GM19467 (cell line): Measurements from ENCODE around the gene MARS1.
A peak's percentile ranks its signal among the peaks of the same experiment; 100 is the strongest.

ENCODE experiments used
- ATAC-seq: cut with Tn5 transposase; IDR thresholded peaks from one replicate; pipeline ENCODE4 v1.9.1; 2021; ENCODE audit warnings: mild to moderate bottlenecking, moderate library complexity; ENCODE audit not compliant: unreplicated experiment

MARS1 gene

GRCh38 chr12:57456737-57457490 lies 31.0 kb upstream of the MARS1 start:
- ATAC-seq, result no peak

- no peak for ATAC-seq
Observed at GRCh38 chr12:57458665-57459054, 29.2 kb upstream of the MARS1 start.

- peak; percentile 45 for ATAC-seq
Observed at GRCh38 chr12:57459055-57459749, 28.7 kb upstream of the MARS1 start.

- ATAC-seq, result no peak
Observed at GRCh38 chr12:57459750-57460467, 28.0 kb upstream of the MARS1 start, which contains the start of gene GLI1. TSS of gene GLI1 (plus strand) at chr12:57459785. CDS start at chr12:57463692, 3,907 bp downstream.

- ATAC-seq, result no peak
Observed at GRCh38 chr12:57460468-57460784, 27.4 kb upstream of the MARS1 start.

- ATAC-seq, result no peak
Observed at GRCh38 chr12:57460841-57461275, 27.0 kb upstream of the MARS1 start.

GRCh38 chr12:57461276-57461916 lies 26.5 kb upstream of the MARS1 start:
- ATAC-seq, result no peak

- no peak for ATAC-seq
Observed at GRCh38 chr12:57461917-57462250, 26.0 kb upstream of the MARS1 start.

- peak; percentile 53 for ATAC-seq
Observed at GRCh38 chr12:57462251-57462911, 25.5 kb upstream of the MARS1 start.

GRCh38 chr12:57462912-57463253 lies 25.0 kb upstream of the MARS1 start:
- no peak for ATAC-seq

GRCh38 chr12:57464569-57464968 lies 23.3 kb upstream of the MARS1 start:
- ATAC-seq, result no peak

GRCh38 chr12:57465030-57465746 lies 22.7 kb upstream of the MARS1 start:
- ATAC-seq, result no peak

GRCh38 chr12:57465747-57466505 lies 21.9 kb upstream of the MARS1 start:
- no peak for ATAC-seq

- no peak for ATAC-seq
Observed at GRCh38 chr12:57467212-57467874, 20.5 kb upstream of the MARS1 start.

- ATAC-seq, result no peak
Observed at GRCh38 chr12:57467915-57468314, 20.0 kb upstream of the MARS1 start.

- ATAC-seq, result no peak
Observed at GRCh38 chr12:57469296-57470164, 18.3 kb upstream of the MARS1 start.

GRCh38 chr12:57470286-57470969 lies 17.4 kb upstream of the MARS1 start:
- ATAC-seq, result no peak
